DND-41 (cell line): ENCODE data around the gene PUM1.

Source experiments
- ATAC-seq: fragments of 200-7000 bp; cut with Tn5 transposase; 3 replicates; pipeline ENCODE4 v1.9.1; 2021; ENCODE audit warnings: low read depth; ENCODE audit not compliant: insufficient read depth
- DNase-seq: peaks from one replicate; pipeline ENCODE4 v3.0.0-alpha.2; 2020
- H2AFZ ChIP-seq: 2 replicates; pipeline ENCODE4 v1.6.0; 2012; ENCODE audit warnings: low read depth, low read length
- H3K27ac ChIP-seq: 2 replicates; pipeline ENCODE4 v1.5.1; 2012; ENCODE audit warnings: low read length, inconsistent platforms
- H3K27me3 ChIP-seq: fragments of 200-600 bp; sonication (generic); 2 replicates; pipeline ENCODE4 v1.6.0; 2012; ENCODE audit warnings: low read length, mild to moderate bottlenecking, inconsistent platforms; ENCODE audit not compliant: insufficient read depth, poor library complexity
- H3K36me3 ChIP-seq: 2 replicates; pipeline ENCODE4 v1.5.1; 2012; ENCODE audit warnings: low read length, inconsistent platforms; ENCODE audit not compliant: insufficient read depth
- H3K4me1 ChIP-seq: 2 replicates; pipeline ENCODE4 v1.5.1; 2012; ENCODE audit warnings: mild to moderate bottlenecking, low read length; ENCODE audit not compliant: insufficient read depth
- H3K4me2 ChIP-seq: 2 replicates; pipeline ENCODE4 v1.6.0; 2012; ENCODE audit warnings: mild to moderate bottlenecking, moderate library complexity, low read length, inconsistent platforms; ENCODE audit not compliant: insufficient read depth
- H3K4me3 ChIP-seq, 2 experiments: fragments of 200-600 bp in 1 of 2; shearing (Covaris generic) in 1 of 2; 2 replicates each; pipeline ENCODE4 v1.5.1; 2012 to 2016; ENCODE audit warnings: inconsistent platforms in 2 of 2, low read length in 2 of 2, mild to moderate bottlenecking in 2 of 2, low read depth in 1 of 2, moderate library complexity in 1 of 2
- H3K79me2 ChIP-seq: 2 replicates; pipeline ENCODE4 v1.6.0; 2012; ENCODE audit warnings: low read length, inconsistent platforms; ENCODE audit not compliant: insufficient read depth
- H3K9ac ChIP-seq: 2 replicates; pipeline ENCODE4 v1.6.0; 2012; ENCODE audit warnings: low read depth, mild to moderate bottlenecking, inconsistent platforms, low read length, moderate library complexity
- H3K9me3 ChIP-seq: 2 replicates; pipeline ENCODE4 v1.5.1; 2012; ENCODE audit warnings: low read length, moderate library complexity, mild to moderate bottlenecking, inconsistent platforms; ENCODE audit not compliant: insufficient read depth, severe bottlenecking
- H4K20me1 ChIP-seq: 2 replicates; pipeline ENCODE4 v1.6.0; 2012; ENCODE audit warnings: low read length; ENCODE audit not compliant: insufficient read depth
- EZH2 ChIP-seq: IDR thresholded peaks from 3 replicates; pipeline ENCODE4 v1.6.1; 2012; ENCODE audit warnings: borderline replicate concordance, low read depth, mild to moderate bottlenecking, moderate library complexity, low read length, inconsistent platforms; ENCODE audit not compliant: severe bottlenecking
- TF ChIP-seq, protein P1 (sequence below): IDR thresholded peaks from 2 replicates; pipeline ENCODE4 v1.5.1; 2012; ENCODE audit warnings: borderline replicate concordance, low read length, moderate library complexity, mild to moderate bottlenecking; ENCODE audit not compliant: poor library complexity, severe bottlenecking; ENCODE audit errors: extremely low read depth

Gene PUM1

DNA sequence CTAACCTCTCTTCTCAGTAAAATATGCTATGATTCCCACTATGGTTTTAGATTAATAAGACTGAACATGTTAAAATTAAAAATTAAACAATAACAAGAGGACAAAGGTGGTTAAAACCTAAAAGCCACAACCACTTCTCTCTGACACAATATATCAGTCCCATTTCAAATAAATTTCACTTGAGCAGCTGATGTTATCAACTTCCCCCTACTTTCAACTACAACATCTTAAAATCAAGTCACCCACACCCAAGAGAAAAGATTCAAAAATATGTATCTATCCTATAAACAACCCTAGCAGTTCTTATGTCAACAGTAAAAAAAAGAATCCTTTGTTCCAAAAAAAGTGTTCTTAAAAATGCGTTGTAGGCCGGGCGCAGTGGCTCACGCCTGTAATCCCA, 7.5 kb downstream of the PUM1 start:
- Histone ChIP-seq H3K36me3 (peaks cover 77% of the 10 kb centered on the region), H4K20me1 (peaks cover 98% of the 10 kb centered on the region), H3K9me3 (no peaks in the 10 kb centered on the region), H3K79me2 (peaks cover 100% of the 10 kb centered on the region), H3K4me1 (peaks cover 32% of the 10 kb centered on the region), H3K27ac (no peak overlapping the region), H3K9ac (no peak overlapping the region), H3K4me2 (peak overlapping the region; percentile 34; the same call in 1 of the 2 replicates), H3K27me3 (no peaks in the 10 kb centered on the region), H3K4me3 (no peak overlapping the region), H2AFZ (no peak overlapping the region)
- ATAC-seq (no peak), DNase-seq (no peak)
- no peak for TF ChIP-seq EZH2
- TF ChIP-seq, protein P1, sequence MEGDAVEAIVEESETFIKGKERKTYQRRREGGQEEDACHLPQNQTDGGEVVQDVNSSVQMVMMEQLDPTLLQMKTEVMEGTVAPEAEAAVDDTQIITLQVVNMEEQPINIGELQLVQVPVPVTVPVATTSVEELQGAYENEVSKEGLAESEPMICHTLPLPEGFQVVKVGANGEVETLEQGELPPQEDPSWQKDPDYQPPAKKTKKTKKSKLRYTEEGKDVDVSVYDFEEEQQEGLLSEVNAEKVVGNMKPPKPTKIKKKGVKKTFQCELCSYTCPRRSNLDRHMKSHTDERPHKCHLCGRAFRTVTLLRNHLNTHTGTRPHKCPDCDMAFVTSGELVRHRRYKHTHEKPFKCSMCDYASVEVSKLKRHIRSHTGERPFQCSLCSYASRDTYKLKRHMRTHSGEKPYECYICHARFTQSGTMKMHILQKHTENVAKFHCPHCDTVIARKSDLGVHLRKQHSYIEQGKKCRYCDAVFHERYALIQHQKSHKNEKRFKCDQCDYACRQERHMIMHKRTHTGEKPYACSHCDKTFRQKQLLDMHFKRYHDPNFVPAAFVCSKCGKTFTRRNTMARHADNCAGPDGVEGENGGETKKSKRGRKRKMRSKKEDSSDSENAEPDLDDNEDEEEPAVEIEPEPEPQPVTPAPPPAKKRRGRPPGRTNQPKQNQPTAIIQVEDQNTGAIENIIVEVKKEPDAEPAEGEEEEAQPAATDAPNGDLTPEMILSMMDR: no peak

DNA sequence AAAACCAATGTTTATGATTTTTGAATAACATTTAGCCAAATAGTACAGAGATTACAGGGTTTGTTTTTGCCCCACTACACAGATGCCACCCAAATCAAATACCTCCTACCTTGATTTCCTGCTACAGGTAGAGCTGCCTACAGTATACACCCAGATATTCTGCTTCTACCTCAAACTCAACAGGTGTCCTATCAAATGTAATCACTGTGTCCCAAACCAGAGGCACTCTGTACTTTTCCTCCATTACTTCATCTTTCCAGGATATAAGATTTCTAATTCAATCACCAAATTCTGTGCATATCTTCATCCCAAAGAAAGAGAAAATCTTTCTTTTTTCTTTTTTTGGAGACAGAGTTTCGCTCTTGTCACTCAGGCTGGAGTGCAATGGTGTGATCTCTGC, 9.6 kb downstream of the PUM1 start:
- Histone ChIP-seq H3K4me3 (no peak overlapping the region; a peak in 1 of 4 replicates), H3K79me2 (peaks cover 99% of the 10 kb centered on the region), H2AFZ (no peak overlapping the region), H3K4me2 (no peak overlapping the region; the same call in 1 of the 2 replicates), H3K4me1 (peaks cover 18% of the 10 kb centered on the region), H3K9me3 (no peaks in the 10 kb centered on the region), H3K9ac (no peak overlapping the region), H3K36me3 (peaks cover 83% of the 10 kb centered on the region), H4K20me1 (peaks cover 95% of the 10 kb centered on the region), H3K27me3 (no peaks in the 10 kb centered on the region), H3K27ac (no peak overlapping the region)
- ATAC-seq (no peak), DNase-seq (no peak)
- TF ChIP-seq, protein P1: no peak
- TF ChIP-seq EZH2: no peak

DNA sequence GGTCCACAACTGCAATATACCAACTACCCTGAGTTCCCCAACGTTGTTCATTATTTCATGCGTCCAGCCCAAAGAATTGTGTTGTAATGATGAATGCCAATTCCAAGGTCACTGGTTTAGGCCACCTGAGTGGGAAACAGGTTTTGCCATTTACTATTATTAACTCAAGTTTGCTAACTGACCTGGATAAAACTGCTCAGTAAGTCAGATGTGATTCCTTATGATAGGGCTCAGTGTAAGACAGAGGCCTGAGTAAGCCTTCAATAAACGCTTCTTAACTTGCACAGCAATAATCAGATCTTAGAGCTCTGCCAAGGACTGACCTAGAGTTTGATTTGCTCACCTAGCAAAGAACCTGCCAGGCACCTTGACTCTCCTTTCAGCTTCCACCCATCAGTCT, 10.0 kb downstream of the PUM1 start:
- Histone ChIP-seq H3K4me3 (no peak overlapping the region), H3K9me3 (no peaks in the 10 kb centered on the region), H3K27me3 (no peaks in the 10 kb centered on the region), H4K20me1 (peaks cover 95% of the 10 kb centered on the region), H3K4me1 (peaks cover 18% of the 10 kb centered on the region), H3K27ac (no peak overlapping the region), H3K9ac (no peak overlapping the region), H3K79me2 (peaks cover 99% of the 10 kb centered on the region), H3K4me2 (no peak overlapping the region; the same call in 1 of the 2 replicates), H3K36me3 (peaks cover 82% of the 10 kb centered on the region), H2AFZ (no peak overlapping the region)
- ATAC-seq (no peak), DNase-seq (no peak)
- TF ChIP-seq EZH2: no peak
- TF ChIP-seq, protein P1: no peak
